CD4-positive, alpha-beta T cell treated with Interferon gamma for 1 hour (primary cell): ENCODE results near the gene SLC17A1.
"Not testable (repeated sequence)": the region's sequence is repeated elsewhere in the genome, so short reads cannot be mapped to it uniquely, and the experiment has no call there.

Experiments
- DNase-seq: peaks from one replicate; pipeline ENCODE4 v3.0.0-alpha.2; 2020

Gene SLC17A1

DNA sequence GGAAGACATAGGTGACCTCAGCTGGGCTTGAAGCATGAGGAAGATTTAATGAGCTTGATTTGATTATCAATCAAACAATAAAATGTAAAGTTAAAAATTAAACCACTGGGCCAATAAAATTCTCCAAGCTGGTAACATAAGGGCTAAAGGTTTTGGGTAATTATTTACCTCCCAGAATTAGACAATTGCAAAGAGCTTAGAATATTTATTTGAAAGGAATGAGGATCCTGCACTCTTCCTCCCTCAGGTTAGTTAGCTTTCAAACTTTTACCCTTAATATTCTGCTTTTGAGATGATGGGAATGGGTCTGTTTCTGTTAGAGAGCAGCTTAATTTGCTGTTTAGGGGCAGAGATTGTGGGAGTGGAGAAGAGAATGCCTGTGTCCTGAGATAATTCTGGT lies 77.3 kb downstream of the SLC17A1 start, which contains the start of gene SLC17A4:
SLC17A4 (plus strand) TSS at position 208 of the 400 bp plus-strand sequence. CDS start 7,221 bp downstream, outside the sequence.
- no peak for DNase-seq

- DNase-seq: no peak
Measured at GRCh38 chr6:25753079-25753478, 78.8 kb downstream of the SLC17A1 start.

DNA sequence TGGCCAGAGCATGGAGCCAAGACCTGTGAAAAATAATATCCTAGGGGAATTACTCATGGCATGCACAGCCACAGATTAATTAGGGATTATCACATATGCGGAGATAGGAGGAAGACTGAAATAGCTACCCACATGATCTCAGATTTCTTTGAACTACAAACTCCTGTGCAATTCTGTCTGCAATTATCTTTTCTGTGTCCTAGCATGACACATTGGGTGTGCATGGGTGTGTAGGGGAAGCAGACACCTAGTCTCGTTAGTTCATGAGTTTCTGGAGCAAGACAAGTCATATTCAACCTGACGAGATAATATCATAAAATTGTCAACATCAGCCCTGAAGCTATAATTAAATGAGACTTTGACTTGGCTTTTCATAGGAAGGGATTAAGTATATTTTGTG lies 80.9 kb downstream of the SLC17A1 start:
- no peak for DNase-seq

- DNase-seq: no peak
Measured at GRCh38 chr6:25749837-25750236, 82.0 kb downstream of the SLC17A1 start.

DNA sequence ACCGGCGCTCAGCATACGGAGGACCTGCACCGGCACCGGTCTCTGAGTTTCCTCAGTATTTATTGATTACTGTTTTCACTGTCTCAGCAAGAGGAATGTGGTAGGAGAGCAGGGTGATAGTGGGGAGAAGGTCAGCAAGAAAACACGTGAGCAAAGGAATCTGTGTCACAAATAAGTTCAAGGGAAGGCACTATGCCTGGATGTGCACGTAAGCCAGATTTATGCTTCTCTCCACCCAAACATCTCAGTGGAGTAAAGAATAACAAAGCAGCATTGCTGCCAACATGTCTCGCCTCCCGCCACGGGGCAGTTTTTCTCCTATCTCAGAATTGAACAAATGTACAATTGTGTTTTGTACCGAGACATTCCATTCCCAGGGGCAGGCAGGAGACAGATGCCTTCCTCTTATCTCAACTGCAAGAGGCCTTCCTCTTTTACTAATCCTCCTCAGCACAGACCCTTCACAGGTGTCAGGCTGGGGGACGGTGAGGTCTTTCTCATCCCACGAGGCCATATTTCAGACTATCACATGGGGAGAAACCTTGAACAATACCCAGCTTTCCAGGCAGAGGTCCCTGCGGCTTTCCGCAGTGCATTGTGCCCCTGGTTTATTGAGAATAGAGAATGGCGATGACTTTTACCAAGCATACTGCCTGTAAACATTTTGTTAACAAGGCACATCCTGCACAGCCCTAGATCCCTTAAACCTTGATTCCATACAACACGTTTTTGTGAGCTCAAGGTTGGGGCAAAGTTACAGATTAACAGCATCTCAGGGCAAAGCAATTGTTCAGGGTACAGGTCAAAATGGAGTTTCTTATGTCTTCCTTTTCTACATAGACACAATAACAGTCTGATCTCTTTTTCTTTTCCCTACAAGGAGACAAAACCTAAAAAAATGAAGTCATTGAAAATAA lies 83.0 kb downstream of the SLC17A1 start:
- DNase-seq: not testable (repeated sequence)

- DNase-seq: no peak
Measured at GRCh38 chr6:25748049-25748448, 83.8 kb downstream of the SLC17A1 start.

GRCh38 chr6:25747477-25747876 lies 84.4 kb downstream of the SLC17A1 start:
- DNase-seq: no peak

DNA sequence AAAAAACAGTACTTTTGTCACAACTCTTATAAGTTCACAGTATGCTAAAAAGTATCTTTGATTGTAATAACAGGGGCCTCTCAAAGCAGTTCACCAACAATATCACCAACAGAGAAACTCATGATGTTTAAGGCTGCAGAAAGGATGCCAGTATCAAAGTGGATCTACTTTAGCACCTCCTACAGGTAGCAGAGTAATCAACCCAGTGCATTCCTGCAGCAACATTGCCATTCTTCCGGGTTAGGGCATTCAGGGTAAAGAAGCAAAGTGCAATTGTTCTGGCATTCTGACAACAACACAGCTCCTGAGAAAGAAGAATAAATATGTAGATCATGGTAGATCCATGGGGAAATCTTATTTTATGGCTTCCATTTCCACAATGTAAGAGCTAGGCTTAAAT lies 84.9 kb downstream of the SLC17A1 start:
- DNase-seq: no peak

- DNase-seq: no peak
Measured at GRCh38 chr6:25745836-25746235, 86.0 kb downstream of the SLC17A1 start.

- no peak for DNase-seq
Measured at GRCh38 chr6:25743868-25744267, 88.0 kb downstream of the SLC17A1 start.

GRCh38 chr6:25735261-25735660 lies 96.6 kb downstream of the SLC17A1 start:
- no peak for DNase-seq
